ENCODE results near the gene LIMD2. TPM values are rescaled to one million over a fixed set of nuclear protein-coding genes. Genes with fewer than 3 reads are reported as not detected.

LIMD2 gene
- total RNA-seq (2022; extraction: Qiagen RNA extraction), result 8.7 to 14.4 TPM (median 10.6 TPM) in 5 replicates

DNA sequence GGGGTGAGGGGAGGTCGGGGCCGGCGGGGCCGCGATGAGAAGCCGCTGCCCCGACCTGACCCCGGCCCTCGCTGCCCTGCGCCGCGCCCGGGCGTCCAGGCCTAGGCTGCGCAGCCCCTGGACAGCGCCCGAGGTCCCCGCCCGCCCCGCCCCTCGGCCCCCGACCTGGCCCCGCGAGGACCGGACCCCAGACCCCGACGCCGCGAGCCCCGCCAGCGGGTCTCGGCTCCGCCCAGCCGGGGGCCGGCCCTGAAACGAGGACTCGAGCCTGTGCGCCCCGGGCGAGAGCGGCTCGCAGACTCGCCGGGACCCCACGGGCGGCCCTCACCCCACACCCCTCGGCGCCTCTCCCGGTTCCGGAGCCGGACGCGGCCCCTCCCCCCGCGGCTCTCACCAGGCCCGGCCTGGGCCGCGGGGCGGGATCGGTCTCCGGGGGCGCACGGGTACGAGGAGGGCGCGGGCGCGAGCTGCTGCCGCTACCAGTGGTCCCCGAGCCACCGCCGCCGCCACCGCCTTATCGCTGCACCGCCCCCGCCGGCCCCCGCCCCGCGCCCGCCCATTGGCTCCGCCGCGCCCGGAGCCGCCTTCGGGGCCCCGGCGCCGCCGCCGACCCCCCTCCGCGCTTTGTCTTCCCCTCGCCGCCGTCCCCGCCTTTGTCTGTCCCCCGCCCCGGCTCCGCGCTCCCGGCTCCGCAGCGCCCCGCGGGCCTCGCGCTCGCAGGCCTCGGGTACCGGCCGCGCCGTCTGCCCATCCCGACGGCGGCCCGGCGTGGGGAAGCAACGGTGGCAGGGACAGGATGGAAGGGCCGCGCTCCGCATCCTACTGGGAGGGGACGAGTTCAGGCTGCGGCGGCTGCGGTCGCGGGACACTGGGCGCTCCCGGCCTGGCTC lies at the start of gene LIMD2:
Gene LIMD2 (minus strand): TSS at position 488 of the 890 bp plus-strand sequence. CDS start 827 bp downstream, outside the sequence.

GRCh38 chr17:63741408-63742173 lies 41.7 kb upstream of the LIMD2 start, which contains the start of gene STRADA:
Gene STRADA (minus strand): TSS chr17:63741799. CDS start chr17:63728369, 13,430 bp downstream.

Other genes with a start within 250 kb of the LIMD2 start
- 1.4 to 2.5 TPM (median 1.4 TPM) in 5 replicates for gene ACE, start 223.1 kb downstream of the LIMD2 start, total RNA-seq (2022; extraction: Qiagen RNA extraction)
- gene KCNH6, start 176.8 kb downstream of the LIMD2 start, total RNA-seq (2022; extraction: Qiagen RNA extraction), result not detected in 5 replicates
- gene DCAF7, start 149.6 kb downstream of the LIMD2 start, total RNA-seq (2022; extraction: Qiagen RNA extraction), result 39.8 to 67.2 TPM (median 61.8 TPM) in 5 replicates
- gene TACO1, start 99.2 kb downstream of the LIMD2 start, total RNA-seq (2022; extraction: Qiagen RNA extraction), result 53.8 to 55.4 TPM (median 54.8 TPM) in 5 replicates
- 14.1 to 18.4 TPM (median 17.2 TPM) in 5 replicates for gene MAP3K3, start 77.7 kb downstream of the LIMD2 start, total RNA-seq (2022; extraction: Qiagen RNA extraction)
- 25.0 to 27.0 TPM (median 25.6 TPM) in 5 replicates for gene STRADA, start 41.7 kb upstream of the LIMD2 start, total RNA-seq (2022; extraction: Qiagen RNA extraction)
- gene CCDC47, start 73.5 kb upstream of the LIMD2 start, total RNA-seq (2022; extraction: Qiagen RNA extraction), result 87.8 to 128 TPM (median 97.8 TPM) in 5 replicates
- 92.8 to 104 TPM (median 95.6 TPM) in 5 replicates for gene DDX42, start 74.0 kb upstream of the LIMD2 start, total RNA-seq (2022; extraction: Qiagen RNA extraction)
- gene PSMC5, start 127.3 kb upstream of the LIMD2 start, total RNA-seq (2022; extraction: Qiagen RNA extraction), result 197 to 251 TPM (median 212 TPM) in 5 replicates
- gene FTSJ3, start 127.5 kb upstream of the LIMD2 start, total RNA-seq (2022; extraction: Qiagen RNA extraction), result 48.7 to 58.6 TPM (median 53.9 TPM) in 5 replicates
- gene SMARCD2, start 142.6 kb upstream of the LIMD2 start, total RNA-seq (2022; extraction: Qiagen RNA extraction), result 52.0 to 62.8 TPM (median 57.0 TPM) in 5 replicates
- gene CSH2, start 173.6 kb upstream of the LIMD2 start, total RNA-seq (2022; extraction: Qiagen RNA extraction), result not detected in 5 replicates
- not detected in 5 replicates for gene GH2, start 181.8 kb upstream of the LIMD2 start, total RNA-seq (2022; extraction: Qiagen RNA extraction)
- gene CSH1, start 196.4 kb upstream of the LIMD2 start, total RNA-seq (2022; extraction: Qiagen RNA extraction), result not detected in 5 replicates
- gene CSHL1, start 211.1 kb upstream of the LIMD2 start, total RNA-seq (2022; extraction: Qiagen RNA extraction), result not detected in 5 replicates
- not detected in 5 replicates for gene GH1, start 218.7 kb upstream of the LIMD2 start, total RNA-seq (2022; extraction: Qiagen RNA extraction)
- gene CD79B, start 232.2 kb upstream of the LIMD2 start, total RNA-seq (2022; extraction: Qiagen RNA extraction), result 0.16 TPM in 1 of 5 replicates, not detected in the others

All from A549 treated with Mapracorat at 1 μM for 4 hours (cell line).